ENCODE data around the gene ANKRD55. TPM values are rescaled to one million over a fixed set of nuclear protein-coding genes. Genes with fewer than 3 reads are reported as not detected.
"Not testable (repeated sequence)": the region's sequence is repeated elsewhere in the genome, so short reads cannot be mapped to it uniquely, and the experiment has no call there.

ANKRD55 gene
- total RNA-seq, 2 experiments from 2014 or later: 14.1 to 14.6 TPM

- intact Hi-C loops (cut with micrococcal nuclease): loop anchor here (1.0 to 2.0 kb wide), 12 partner anchors 9 to 212 kb away; no protein-coding TSS in a partner anchor
- peaks cover 72% of the 10 kb centered on the region for H3K4me1 Mint-ChIP-seq (ENCODE audit: low read depth)
Measured at GRCh38 chr5:56080375-56081052, 152.6 kb downstream of the ANKRD55 start.

GRCh38 chr5:56079157-56079500, 154.0 kb downstream of the ANKRD55 start:
- H3K4me1 Mint-ChIP-seq (ENCODE audit: low read depth): peaks cover 71% of the 10 kb centered on the region
- H3K4me3 Mint-ChIP-seq; H3K27me3 Mint-ChIP-seq (ENCODE audit: low read depth); intact Hi-C loops (cut with micrococcal nuclease); H3K27ac Mint-ChIP-seq; H3K9me3 Mint-ChIP-seq; DNase-seq; H3K36me3 Mint-ChIP-seq (ENCODE audit: low read depth): not testable (repeated sequence)
- CTCF ChIA-PET: interaction anchor here (0.5 to 0.6 kb wide), 2 partner anchors 31 to 749 kb away, joined by 3 to 4 read pairs; no protein-coding TSS in a partner anchor

More at GRCh38 chr5:56080375-56081052, 152.6 kb downstream of the ANKRD55 start:
- H3K36me3 Mint-ChIP-seq (ENCODE audit: low read depth): peaks cover 3% of the 10 kb centered on the region
- CTCF ChIA-PET: interaction anchor here (0.6 to 1.9 kb wide), 4 partner anchors 14 to 39 kb away, joined by 3 to 4 read pairs (median 4); no protein-coding TSS in a partner anchor
- peak; percentile 72 for DNase-seq
- H3K9me3 Mint-ChIP-seq: peaks cover 4% of the 10 kb centered on the region
- peak overlapping the region; percentile 90 for H3K27ac Mint-ChIP-seq
- H3K27me3 Mint-ChIP-seq (ENCODE audit: low read depth): no peaks in the 10 kb centered on the region
- peak overlapping the region; percentile 5 for H3K4me3 Mint-ChIP-seq

GRCh38 chr5:56078278-56079156, 154.6 kb downstream of the ANKRD55 start:
- H3K27ac Mint-ChIP-seq: peak overlapping the region; percentile 50
- peaks cover 7% of the 10 kb centered on the region for H3K9me3 Mint-ChIP-seq
- no peaks in the 10 kb centered on the region for H3K27me3 Mint-ChIP-seq (ENCODE audit: low read depth)
- H3K36me3 Mint-ChIP-seq (ENCODE audit: low read depth): peaks cover 2% of the 10 kb centered on the region
- H3K4me3 Mint-ChIP-seq: no peak overlapping the region
- no peak for DNase-seq
- CTCF ChIA-PET: interaction anchor here (0.5 to 1.0 kb wide), 3 partner anchors 32 to 748 kb away, joined by 3 to 4 read pairs (median 3); no protein-coding TSS in a partner anchor
- intact Hi-C loops (cut with micrococcal nuclease): no loop called here
- H3K4me1 Mint-ChIP-seq (ENCODE audit: low read depth): peaks cover 71% of the 10 kb centered on the region

- CTCF ChIA-PET: interaction anchor here (1.0 kb wide), 2 partner anchors 12 to 104 kb away, joined by 3 to 4 read pairs; no protein-coding TSS in a partner anchor
- peaks cover 75% of the 10 kb centered on the region for H3K4me1 Mint-ChIP-seq (ENCODE audit: low read depth)
- H3K9me3 Mint-ChIP-seq: peaks cover 5% of the 10 kb centered on the region
- H3K36me3 Mint-ChIP-seq (ENCODE audit: low read depth): no peaks in the 10 kb centered on the region
- no peak overlapping the region for H3K4me3 Mint-ChIP-seq
- no peak for DNase-seq
- H3K27me3 Mint-ChIP-seq (ENCODE audit: low read depth): no peaks in the 10 kb centered on the region
- H3K27ac Mint-ChIP-seq: no peak overlapping the region
- intact Hi-C loops (cut with micrococcal nuclease): no loop called here
Measured at GRCh38 chr5:56077796-56078233, 155.3 kb downstream of the ANKRD55 start.

GRCh38 chr5:56076486-56076885, 156.6 kb downstream of the ANKRD55 start:
- DNase-seq: no peak
- intact Hi-C loops (cut with micrococcal nuclease): no loop called here
- peaks cover 74% of the 10 kb centered on the region for H3K4me1 Mint-ChIP-seq (ENCODE audit: low read depth)
- peaks cover 5% of the 10 kb centered on the region for H3K9me3 Mint-ChIP-seq
- no peak overlapping the region for H3K27ac Mint-ChIP-seq
- H3K4me3 Mint-ChIP-seq: no peak overlapping the region
- no peaks in the 10 kb centered on the region for H3K36me3 Mint-ChIP-seq (ENCODE audit: low read depth)
- H3K27me3 Mint-ChIP-seq (ENCODE audit: low read depth): no peaks in the 10 kb centered on the region
- CTCF ChIA-PET: interaction anchor here (0.7 kb wide), 1 partner anchor 16 kb away, joined by 3 read pairs; no protein-coding TSS in a partner anchor

- intact Hi-C loops (cut with micrococcal nuclease): no loop called here
- no peaks in the 10 kb centered on the region for H3K36me3 Mint-ChIP-seq (ENCODE audit: low read depth)
- DNase-seq: no peak
- no peaks in the 10 kb centered on the region for H3K27me3 Mint-ChIP-seq (ENCODE audit: low read depth)
- CTCF ChIA-PET: no interaction called here
- H3K4me3 Mint-ChIP-seq: no peak overlapping the region
- peaks cover 5% of the 10 kb centered on the region for H3K9me3 Mint-ChIP-seq
- H3K27ac Mint-ChIP-seq: no peak overlapping the region
- peaks cover 76% of the 10 kb centered on the region for H3K4me1 Mint-ChIP-seq (ENCODE audit: low read depth)
Measured at GRCh38 chr5:56075361-56075760, 157.8 kb downstream of the ANKRD55 start.

GRCh38 chr5:56072863-56073766, 160.0 kb downstream of the ANKRD55 start:
- Mint-ChIP-seq H3K27me3 (ENCODE audit: low read depth) (no peaks in the 10 kb centered on the region), H3K9me3 (peaks cover 5% of the 10 kb centered on the region)
- intact Hi-C loops (cut with micrococcal nuclease): loop anchor here (1.0 to 5.0 kb wide), 4 partner anchors 16 to 136 kb away; no protein-coding TSS in a partner anchor

GRCh38 chr5:56071470-56071869, 161.7 kb downstream of the ANKRD55 start:
- Mint-ChIP-seq H3K27me3 (ENCODE audit: low read depth) (no peaks in the 10 kb centered on the region), H3K4me3 (peak overlapping the region; percentile 59), H3K4me1 (ENCODE audit: low read depth) (peaks cover 84% of the 10 kb centered on the region), H3K9me3 (peaks cover 5% of the 10 kb centered on the region), H3K36me3 (ENCODE audit: low read depth) (no peaks in the 10 kb centered on the region), H3K27ac (peak overlapping the region; percentile 82)
- intact Hi-C loops (cut with micrococcal nuclease): loop anchor here (1.0 to 5.0 kb wide), 5 partner anchors 9 to 93 kb away; no protein-coding TSS in a partner anchor
- no peak for DNase-seq
- CTCF ChIA-PET: interaction anchor here (0.6 to 1.7 kb wide), 9 partner anchors 9 to 135 kb away, joined by 3 to 9 read pairs (median 4); no protein-coding TSS in a partner anchor

More at GRCh38 chr5:56072863-56073766, 160.0 kb downstream of the ANKRD55 start:
- DNase-seq: no peak
- no peaks in the 10 kb centered on the region for H3K36me3 Mint-ChIP-seq (ENCODE audit: low read depth)
- CTCF ChIA-PET: interaction anchor here (0.6 to 1.7 kb wide), 5 partner anchors 11 to 136 kb away, joined by 3 to 9 read pairs (median 4); no protein-coding TSS in a partner anchor
- peaks cover 79% of the 10 kb centered on the region for H3K4me1 Mint-ChIP-seq (ENCODE audit: low read depth)
- H3K27ac Mint-ChIP-seq: peak overlapping the region; percentile 65
- no peak overlapping the region for H3K4me3 Mint-ChIP-seq

GRCh38 chr5:56070851-56071465, 162.2 kb downstream of the ANKRD55 start:
- DNase-seq: no peak
- H3K27me3 Mint-ChIP-seq (ENCODE audit: low read depth): no peaks in the 10 kb centered on the region
- H3K36me3 Mint-ChIP-seq (ENCODE audit: low read depth): no peaks in the 10 kb centered on the region
- peak overlapping the region; percentile 82 for H3K27ac Mint-ChIP-seq
- peak overlapping the region; percentile 59 for H3K4me3 Mint-ChIP-seq
- intact Hi-C loops (cut with micrococcal nuclease): loop anchor here (1.0 to 5.0 kb wide), 5 partner anchors 9 to 93 kb away; no protein-coding TSS in a partner anchor
- H3K9me3 Mint-ChIP-seq: peaks cover 5% of the 10 kb centered on the region
- peaks cover 86% of the 10 kb centered on the region for H3K4me1 Mint-ChIP-seq (ENCODE audit: low read depth)
- CTCF ChIA-PET: interaction anchor here (0.6 to 1.7 kb wide), 10 partner anchors 9 to 134 kb away, joined by 3 to 9 read pairs (median 3); no protein-coding TSS in a partner anchor

- Mint-ChIP-seq H3K4me3 (no peak overlapping the region), H3K4me1 (ENCODE audit: low read depth) (peaks cover 86% of the 10 kb centered on the region), H3K9me3 (peaks cover 3% of the 10 kb centered on the region), H3K27me3 (ENCODE audit: low read depth) (no peaks in the 10 kb centered on the region), H3K27ac (peak overlapping the region; percentile 5), H3K36me3 (ENCODE audit: low read depth) (no peaks in the 10 kb centered on the region)
- intact Hi-C loops (cut with micrococcal nuclease): loop anchor here (5.0 kb wide), 1 partner anchor 88 kb away; no protein-coding TSS in a partner anchor
- no peak for DNase-seq
- CTCF ChIA-PET: interaction anchor here (0.7 to 1.3 kb wide), 4 partner anchors 11 to 474 kb away, joined by 3 to 4 read pairs (median 3); no protein-coding TSS in a partner anchor
Measured at GRCh38 chr5:56069652-56070226, 163.4 kb downstream of the ANKRD55 start.
